ENCODE measurements around the gene DUSP16. TPM values are rescaled to one million over a fixed set of nuclear protein-coding genes. Genes with fewer than 3 reads are reported as not detected.

The DUSP16 gene
- total and polyA plus RNA-seq, 2 experiments from 2014 or later = 11.7 to 59.4 TPM

DNA sequence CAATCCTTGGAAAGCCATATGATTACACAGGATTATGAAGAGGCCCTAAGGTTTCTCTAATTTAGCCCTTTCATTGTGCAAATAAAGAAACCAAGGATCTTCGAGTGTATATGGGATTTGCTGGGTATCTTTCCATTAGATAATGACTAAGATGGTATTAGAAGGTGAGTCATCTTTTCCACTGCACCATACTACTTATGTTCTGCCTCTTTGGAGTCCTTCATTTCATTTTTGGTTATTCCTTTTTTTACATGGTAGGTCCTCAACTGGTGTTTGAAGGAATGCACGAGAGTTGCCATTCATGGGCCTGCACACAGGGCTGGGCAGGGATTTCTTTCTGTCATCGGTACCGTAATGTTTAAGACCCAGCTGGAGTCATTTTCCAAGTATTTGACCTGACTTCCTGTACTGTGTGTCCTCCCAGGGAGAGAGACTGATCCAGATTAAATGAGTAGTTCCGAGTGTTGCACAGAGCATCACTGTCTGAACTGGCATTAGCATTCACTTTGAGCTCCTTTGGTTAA lies 120.1 kb downstream of the DUSP16 start:
- Mint-ChIP-seq H3K4me3 (no peak overlapping the region), H3K9me3 (no peaks in the 10 kb centered on the region), H3K27me3 (ENCODE audit: insufficient read depth, low read depth, poor library complexity) (peaks cover 10% of the 10 kb centered on the region), H3K4me1 (peaks cover 21% of the 10 kb centered on the region), H3K36me3 (ENCODE audit: low read depth) (no peaks in the 10 kb centered on the region), H3K27ac (no peak overlapping the region)
- H3K4me1 ChIP-seq (ENCODE audit: insufficient read depth) = peaks cover 10% of the 10 kb centered on the region
- H3K27me3 ChIP-seq (ENCODE audit: insufficient read depth) = no peaks in the 10 kb centered on the region
- no peaks in the 10 kb centered on the region for H3F3A ChIP-seq (replicated peaks; ENCODE audit: low read depth)
- no peaks in the 10 kb centered on the region for H3K79me2 ChIP-seq (replicated peaks; ENCODE audit: insufficient read depth)
- no peak overlapping the region for H3K27ac ChIP-seq (ENCODE audit: low read depth)
- no peaks in the 10 kb centered on the region; the same call in 1 of the 2 replicates for H4K20me1 ChIP-seq (replicated peaks; ENCODE audit: insufficient read depth)
- TF ChIP-seq CREB1 (CRISPR knock-in tag; IDR thresholded peaks at IDR 0.05; ENCODE audit: low read depth) (no peak), JUNB (IDR thresholded peaks at IDR 0.05; ENCODE audit: unreplicated experiment) (no peak), NANOG (IDR thresholded peaks at IDR 0.05; ENCODE audit: borderline replicate concordance) (no peak), EZH2 (IDR thresholded peaks at IDR 0.05; ENCODE audit: low read depth, unreplicated experiment) (no peak), EZH2phosphoT487 (IDR thresholded peaks at IDR 0.05; ENCODE audit: unreplicated experiment) (no peak), POLR2AphosphoS5 (IDR thresholded peaks at IDR 0.05; ENCODE audit: low read depth) (no peak), ZNF331 (CRISPR knock-in tag; IDR thresholded peaks at IDR 0.05; ENCODE audit: low read depth) (no peak), ZNF114 (CRISPR knock-in tag; IDR thresholded peaks at IDR 0.05) (no peak), STAT1 (IDR thresholded peaks at IDR 0.05; ENCODE audit: unreplicated experiment) (no peak)
- TF ChIP-seq, protein P1, sequence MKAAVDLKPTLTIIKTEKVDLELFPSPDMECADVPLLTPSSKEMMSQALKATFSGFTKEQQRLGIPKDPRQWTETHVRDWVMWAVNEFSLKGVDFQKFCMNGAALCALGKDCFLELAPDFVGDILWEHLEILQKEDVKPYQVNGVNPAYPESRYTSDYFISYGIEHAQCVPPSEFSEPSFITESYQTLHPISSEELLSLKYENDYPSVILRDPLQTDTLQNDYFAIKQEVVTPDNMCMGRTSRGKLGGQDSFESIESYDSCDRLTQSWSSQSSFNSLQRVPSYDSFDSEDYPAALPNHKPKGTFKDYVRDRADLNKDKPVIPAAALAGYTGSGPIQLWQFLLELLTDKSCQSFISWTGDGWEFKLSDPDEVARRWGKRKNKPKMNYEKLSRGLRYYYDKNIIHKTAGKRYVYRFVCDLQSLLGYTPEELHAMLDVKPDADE (IDR thresholded peaks at IDR 0.05) = no peak
- TF ChIP-seq, protein P2, sequence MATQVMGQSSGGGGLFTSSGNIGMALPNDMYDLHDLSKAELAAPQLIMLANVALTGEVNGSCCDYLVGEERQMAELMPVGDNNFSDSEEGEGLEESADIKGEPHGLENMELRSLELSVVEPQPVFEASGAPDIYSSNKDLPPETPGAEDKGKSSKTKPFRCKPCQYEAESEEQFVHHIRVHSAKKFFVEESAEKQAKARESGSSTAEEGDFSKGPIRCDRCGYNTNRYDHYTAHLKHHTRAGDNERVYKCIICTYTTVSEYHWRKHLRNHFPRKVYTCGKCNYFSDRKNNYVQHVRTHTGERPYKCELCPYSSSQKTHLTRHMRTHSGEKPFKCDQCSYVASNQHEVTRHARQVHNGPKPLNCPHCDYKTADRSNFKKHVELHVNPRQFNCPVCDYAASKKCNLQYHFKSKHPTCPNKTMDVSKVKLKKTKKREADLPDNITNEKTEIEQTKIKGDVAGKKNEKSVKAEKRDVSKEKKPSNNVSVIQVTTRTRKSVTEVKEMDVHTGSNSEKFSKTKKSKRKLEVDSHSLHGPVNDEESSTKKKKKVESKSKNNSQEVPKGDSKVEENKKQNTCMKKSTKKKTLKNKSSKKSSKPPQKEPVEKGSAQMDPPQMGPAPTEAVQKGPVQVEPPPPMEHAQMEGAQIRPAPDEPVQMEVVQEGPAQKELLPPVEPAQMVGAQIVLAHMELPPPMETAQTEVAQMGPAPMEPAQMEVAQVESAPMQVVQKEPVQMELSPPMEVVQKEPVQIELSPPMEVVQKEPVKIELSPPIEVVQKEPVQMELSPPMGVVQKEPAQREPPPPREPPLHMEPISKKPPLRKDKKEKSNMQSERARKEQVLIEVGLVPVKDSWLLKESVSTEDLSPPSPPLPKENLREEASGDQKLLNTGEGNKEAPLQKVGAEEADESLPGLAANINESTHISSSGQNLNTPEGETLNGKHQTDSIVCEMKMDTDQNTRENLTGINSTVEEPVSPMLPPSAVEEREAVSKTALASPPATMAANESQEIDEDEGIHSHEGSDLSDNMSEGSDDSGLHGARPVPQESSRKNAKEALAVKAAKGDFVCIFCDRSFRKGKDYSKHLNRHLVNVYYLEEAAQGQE (IDR thresholded peaks at IDR 0.05; ENCODE audit: unreplicated experiment) = no peak
- TF ChIP-seq, protein P3, sequence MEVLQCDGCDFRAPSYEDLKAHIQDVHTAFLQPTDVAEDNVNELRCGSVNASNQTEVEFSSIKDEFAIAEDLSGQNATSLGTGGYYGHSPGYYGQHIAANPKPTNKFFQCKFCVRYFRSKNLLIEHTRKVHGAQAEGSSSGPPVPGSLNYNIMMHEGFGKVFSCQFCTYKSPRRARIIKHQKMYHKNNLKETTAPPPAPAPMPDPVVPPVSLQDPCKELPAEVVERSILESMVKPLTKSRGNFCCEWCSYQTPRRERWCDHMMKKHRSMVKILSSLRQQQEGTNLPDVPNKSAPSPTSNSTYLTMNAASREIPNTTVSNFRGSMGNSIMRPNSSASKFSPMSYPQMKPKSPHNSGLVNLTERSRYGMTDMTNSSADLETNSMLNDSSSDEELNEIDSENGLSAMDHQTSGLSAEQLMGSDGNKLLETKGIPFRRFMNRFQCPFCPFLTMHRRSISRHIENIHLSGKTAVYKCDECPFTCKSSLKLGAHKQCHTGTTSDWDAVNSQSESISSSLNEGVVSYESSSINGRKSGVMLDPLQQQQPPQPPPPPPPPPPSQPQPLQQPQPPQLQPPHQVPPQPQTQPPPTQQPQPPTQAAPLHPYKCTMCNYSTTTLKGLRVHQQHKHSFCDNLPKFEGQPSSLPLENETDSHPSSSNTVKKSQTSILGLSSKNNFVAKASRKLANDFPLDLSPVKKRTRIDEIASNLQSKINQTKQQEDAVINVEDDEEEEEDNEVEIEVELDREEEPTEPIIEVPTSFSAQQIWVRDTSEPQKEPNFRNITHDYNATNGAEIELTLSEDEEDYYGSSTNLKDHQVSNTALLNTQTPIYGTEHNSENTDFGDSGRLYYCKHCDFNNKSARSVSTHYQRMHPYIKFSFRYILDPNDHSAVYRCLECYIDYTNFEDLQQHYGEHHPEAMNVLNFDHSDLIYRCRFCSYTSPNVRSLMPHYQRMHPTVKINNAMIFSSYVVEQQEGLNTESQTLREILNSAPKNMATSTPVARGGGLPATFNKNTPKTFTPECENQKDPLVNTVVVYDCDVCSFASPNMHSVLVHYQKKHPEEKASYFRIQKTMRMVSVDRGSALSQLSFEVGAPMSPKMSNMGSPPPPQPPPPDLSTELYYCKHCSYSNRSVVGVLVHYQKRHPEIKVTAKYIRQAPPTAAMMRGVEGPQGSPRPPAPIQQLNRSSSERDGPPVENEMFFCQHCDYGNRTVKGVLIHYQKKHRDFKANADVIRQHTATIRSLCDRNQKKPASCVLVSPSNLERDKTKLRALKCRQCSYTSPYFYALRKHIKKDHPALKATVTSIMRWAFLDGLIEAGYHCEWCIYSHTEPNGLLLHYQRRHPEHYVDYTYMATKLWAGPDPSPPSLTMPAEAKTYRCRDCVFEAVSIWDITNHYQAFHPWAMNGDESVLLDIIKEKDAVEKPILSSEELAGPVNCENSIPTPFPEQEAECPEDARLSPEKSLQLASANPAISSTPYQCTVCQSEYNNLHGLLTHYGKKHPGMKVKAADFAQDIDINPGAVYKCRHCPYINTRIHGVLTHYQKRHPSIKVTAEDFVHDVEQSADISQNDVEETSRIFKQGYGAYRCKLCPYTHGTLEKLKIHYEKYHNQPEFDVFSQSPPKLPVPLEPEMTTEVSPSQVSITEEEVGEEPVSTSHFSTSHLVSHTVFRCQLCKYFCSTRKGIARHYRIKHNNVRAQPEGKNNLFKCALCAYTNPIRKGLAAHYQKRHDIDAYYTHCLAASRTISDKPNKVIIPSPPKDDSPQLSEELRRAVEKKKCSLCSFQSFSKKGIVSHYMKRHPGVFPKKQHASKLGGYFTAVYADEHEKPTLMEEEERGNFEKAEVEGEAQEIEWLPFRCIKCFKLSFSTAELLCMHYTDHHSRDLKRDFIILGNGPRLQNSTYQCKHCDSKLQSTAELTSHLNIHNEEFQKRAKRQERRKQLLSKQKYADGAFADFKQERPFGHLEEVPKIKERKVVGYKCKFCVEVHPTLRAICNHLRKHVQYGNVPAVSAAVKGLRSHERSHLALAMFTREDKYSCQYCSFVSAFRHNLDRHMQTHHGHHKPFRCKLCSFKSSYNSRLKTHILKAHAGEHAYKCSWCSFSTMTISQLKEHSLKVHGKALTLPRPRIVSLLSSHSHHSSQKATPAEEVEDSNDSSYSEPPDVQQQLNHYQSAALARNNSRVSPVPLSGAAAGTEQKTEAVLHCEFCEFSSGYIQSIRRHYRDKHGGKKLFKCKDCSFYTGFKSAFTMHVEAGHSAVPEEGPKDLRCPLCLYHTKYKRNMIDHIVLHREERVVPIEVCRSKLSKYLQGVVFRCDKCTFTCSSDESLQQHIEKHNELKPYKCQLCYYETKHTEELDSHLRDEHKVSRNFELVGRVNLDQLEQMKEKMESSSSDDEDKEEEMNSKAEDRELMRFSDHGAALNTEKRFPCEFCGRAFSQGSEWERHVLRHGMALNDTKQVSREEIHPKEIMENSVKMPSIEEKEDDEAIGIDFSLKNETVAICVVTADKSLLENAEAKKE (CRISPR knock-in tag; IDR thresholded peaks at IDR 0.05) = no peak
- TF ChIP-seq, protein P4, sequence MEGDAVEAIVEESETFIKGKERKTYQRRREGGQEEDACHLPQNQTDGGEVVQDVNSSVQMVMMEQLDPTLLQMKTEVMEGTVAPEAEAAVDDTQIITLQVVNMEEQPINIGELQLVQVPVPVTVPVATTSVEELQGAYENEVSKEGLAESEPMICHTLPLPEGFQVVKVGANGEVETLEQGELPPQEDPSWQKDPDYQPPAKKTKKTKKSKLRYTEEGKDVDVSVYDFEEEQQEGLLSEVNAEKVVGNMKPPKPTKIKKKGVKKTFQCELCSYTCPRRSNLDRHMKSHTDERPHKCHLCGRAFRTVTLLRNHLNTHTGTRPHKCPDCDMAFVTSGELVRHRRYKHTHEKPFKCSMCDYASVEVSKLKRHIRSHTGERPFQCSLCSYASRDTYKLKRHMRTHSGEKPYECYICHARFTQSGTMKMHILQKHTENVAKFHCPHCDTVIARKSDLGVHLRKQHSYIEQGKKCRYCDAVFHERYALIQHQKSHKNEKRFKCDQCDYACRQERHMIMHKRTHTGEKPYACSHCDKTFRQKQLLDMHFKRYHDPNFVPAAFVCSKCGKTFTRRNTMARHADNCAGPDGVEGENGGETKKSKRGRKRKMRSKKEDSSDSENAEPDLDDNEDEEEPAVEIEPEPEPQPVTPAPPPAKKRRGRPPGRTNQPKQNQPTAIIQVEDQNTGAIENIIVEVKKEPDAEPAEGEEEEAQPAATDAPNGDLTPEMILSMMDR (conservative IDR thresholded peaks at IDR 0.05; ENCODE audit: low read depth in 2 of 2) = no peak
- no peak for ATAC-seq
- no peak overlapping the region for H3K4me2 ChIP-seq
- no peak overlapping the region for H2AFZ ChIP-seq
- no peak for DNase-seq (ENCODE audit: low spot score)
- no peaks in the 10 kb centered on the region for H3K9me2 ChIP-seq (ENCODE audit: insufficient read depth)
- no peak overlapping the region for H3K4me3 ChIP-seq
- H3K36me3 ChIP-seq (ENCODE audit: insufficient read depth) = no peaks in the 10 kb centered on the region

All from GM23338 (cell line).